SK-N-SH (cell line): Measurements from ENCODE around the gene CYSTM1. TPM values are rescaled to one million over a fixed set of nuclear protein-coding genes. Genes with fewer than 3 reads are reported as not detected.

ENCODE experiments used
- CTCF ChIA-PET: fragments of 300-600, 350-600 bp; formaldehyde crosslinking; extraction: SDS; loops from one replicate; lab custom pipeline; 2021; lab: Yijun Ruan, JAX
- POLR2A ChIA-PET: fragments of 350-600 bp; sonication (Branson Sonifier 250); formaldehyde crosslinking; extraction: SDS; loops from one replicate; lab custom pipeline; 2020; ENCODE audit warnings: antibody characterized with exemption, inconsistent platforms; lab: Yijun Ruan, JAX
- DNase-seq: peaks from one replicate; pipeline ENCODE4 v3.0.0; 2012
- H2AFZ ChIP-seq: fragments of 200-600 bp; sonication (generic); 2 replicates; pipeline ENCODE4 v1.8.1; 2016; ENCODE audit warnings: antibody characterized with exemption, mild to moderate bottlenecking, low read depth
- H3F3A ChIP-seq: fragments of 200-600 bp; sonication (generic); replicated peaks from 2 replicates; pipeline ENCODE3; 2016; ENCODE audit warnings: antibody characterized with exemption, mild to moderate bottlenecking; ENCODE audit not compliant: insufficient read depth
- H3K27ac ChIP-seq, 2 experiments: fragments of 200-500 bp in 1 of 2; fragments of 200-600 bp in 1 of 2; sonication (Bioruptor generic) in 1 of 2; sonication (generic), shearing (Covaris generic) in 1 of 2; 2 replicates each; pipeline versions ENCODE4 v1.5.1 to v1.6.1; 2014 to 2016; ENCODE audit warnings: low read depth in 2 of 2, inconsistent platforms in 1 of 2, low read length in 1 of 2, mild to moderate bottlenecking in 1 of 2, mixed read lengths in 1 of 2
- H3K27me3 ChIP-seq: fragments of 200-600 bp; sonication (generic), shearing (Covaris generic); 2 replicates; pipeline ENCODE4 v1.6.1; 2016; ENCODE audit warnings: mixed run types; ENCODE audit not compliant: insufficient read depth
- H3K36me3 ChIP-seq, 2 experiments: fragments of 200-500 bp in 1 of 2; fragments of 200-600 bp in 1 of 2; sonication (Bioruptor generic) in 1 of 2; sonication (generic) in 1 of 2; replicated peaks in 1 of 2; 2 replicates each; pipeline versions ENCODE3 to v1.5.1; 2014 to 2016; ENCODE audit warnings: low read length in 1 of 2, mild to moderate bottlenecking in 1 of 2; ENCODE audit not compliant: insufficient read depth in 2 of 2, control insufficient read depth in 1 of 2
- H3K4me1 ChIP-seq, 2 experiments: fragments of 200-500 bp in 1 of 2; fragments of 200-600 bp in 1 of 2; sonication (Bioruptor generic) in 1 of 2; sonication (generic), shearing (Covaris generic) in 1 of 2; 2 replicates each; pipeline versions ENCODE4 v1.5.1 to v1.6.1; 2014 to 2016; ENCODE audit warnings: low read depth in 1 of 2, low read length in 1 of 2, mixed run types in 1 of 2; ENCODE audit not compliant: insufficient read depth in 2 of 2, control insufficient read depth in 1 of 2
- H3K4me2 ChIP-seq: fragments of 200-600 bp; sonication (generic), shearing (Covaris generic); 2 replicates; pipeline ENCODE4 v1.6.1; 2017; ENCODE audit warnings: mixed run types
- H3K4me3 ChIP-seq, 2 experiments: fragments of 200-500 bp in 1 of 2; fragments of 200-600 bp in 1 of 2; sonication (Bioruptor generic) in 1 of 2; sonication (generic), shearing (Covaris generic) in 1 of 2; 2 replicates each; pipeline versions ENCODE4 v1.5.1 to v1.8.1; 2014 to 2016; ENCODE audit warnings: low read depth in 2 of 2, inconsistent platforms in 1 of 2, low read length in 1 of 2, mild to moderate bottlenecking in 1 of 2, mixed read lengths in 1 of 2, moderate library complexity in 1 of 2
- H3K79me2 ChIP-seq: fragments of 200-600 bp; sonication (generic); 2 replicates; pipeline ENCODE4 v1.8.1; 2017; ENCODE audit warnings: mild to moderate bottlenecking; ENCODE audit not compliant: insufficient read depth
- H3K9ac ChIP-seq: fragments of 200-600 bp; sonication (generic); 2 replicates; pipeline ENCODE4 v1.6.1; 2017; ENCODE audit warnings: mixed run types
- H3K9me2 ChIP-seq: fragments of 200-600 bp; sonication (generic); 2 replicates; pipeline ENCODE4 v1.6.1; 2017; ENCODE audit warnings: mixed run types
- H3K9me3 ChIP-seq: fragments of 200-600 bp; sonication (generic); 2 replicates; pipeline ENCODE4 v1.6.1; 2017; ENCODE audit warnings: mixed run types, mild to moderate bottlenecking, moderate library complexity
- H4K20me1 ChIP-seq: fragments of 200-600 bp; sonication (generic); 2 replicates; pipeline ENCODE4 v1.6.1; 2017; ENCODE audit warnings: mild to moderate bottlenecking, mixed run types; ENCODE audit not compliant: insufficient read depth
- CTCF ChIP-seq: fragments of 200-600 bp; sonication (generic); IDR thresholded peaks from 2 replicates; pipeline ENCODE4 v1.6.1; 2017; ENCODE audit warnings: antibody characterized with exemption, mild to moderate bottlenecking, moderate library complexity
- EP300 ChIP-seq, 2 experiments: IDR thresholded peaks; 2 replicates each; pipeline versions ENCODE4 v1.4.0 to v1.6.1; 2012; ENCODE audit warnings: borderline replicate concordance in 1 of 2, low read depth in 1 of 2, low read length in 1 of 2
- EZH2phosphoT487 ChIP-seq: fragments of 200-600 bp; sonication (generic); IDR thresholded peaks from 2 replicates; pipeline ENCODE4 v1.6.1; 2017; ENCODE audit warnings: low read depth, mixed run types, mild to moderate bottlenecking, antibody characterized with exemption, moderate library complexity, borderline replicate concordance
- FOXM1 ChIP-seq: IDR thresholded peaks from 2 replicates; pipeline ENCODE4 v1.4.0; 2012; ENCODE audit warnings: low read depth, mild to moderate bottlenecking
- GABPA ChIP-seq: IDR thresholded peaks from 2 replicates; pipeline ENCODE4 v1.4.0; 2012; ENCODE audit warnings: low read depth, mild to moderate bottlenecking
- GATA2 ChIP-seq: sonication (generic); formaldehyde crosslinking; IDR thresholded peaks from 2 replicates; pipeline ENCODE4 v1.5.0; 2020; ENCODE audit warnings: mild to moderate bottlenecking, missing genetic modification reagents
- JUND ChIP-seq: IDR thresholded peaks from 2 replicates; pipeline ENCODE4 v1.4.0; 2012
- MXI1 ChIP-seq: IDR thresholded peaks from 2 replicates; pipeline ENCODE4 v1.6.1; 2012; ENCODE audit warnings: mild to moderate bottlenecking, low read depth, low read length, improper control_type of control experiment
- NRF1 ChIP-seq: IDR thresholded peaks from 2 replicates; pipeline ENCODE4 v1.6.1; 2012; ENCODE audit warnings: low read depth, mild to moderate bottlenecking, low read length
- PBX3 ChIP-seq: IDR thresholded peaks from 2 replicates; pipeline ENCODE4; 2012
- RAD21 ChIP-seq: IDR thresholded peaks from 2 replicates; pipeline ENCODE4 v1.6.1; 2012; ENCODE audit warnings: mild to moderate bottlenecking, low read length
- RXRA ChIP-seq: IDR thresholded peaks from 2 replicates; pipeline ENCODE4 v1.4.0; 2012; ENCODE audit warnings: low read depth, mild to moderate bottlenecking, borderline replicate concordance
- TAF1 ChIP-seq: IDR thresholded peaks from 2 replicates; pipeline ENCODE4 v1.6.1; 2012; ENCODE audit warnings: low read depth, mild to moderate bottlenecking, low read length, moderate library complexity, borderline replicate concordance
- TCF12 ChIP-seq: IDR thresholded peaks from 2 replicates; pipeline ENCODE4 v1.4.0; 2012
- USF2 ChIP-seq: fragments of 150-350 bp; IDR thresholded peaks from 2 replicates; pipeline ENCODE4 v1.6.1; 2017; ENCODE audit warnings: antibody characterized with exemption, low read length, low read depth, borderline replicate concordance
- YY1 ChIP-seq: IDR thresholded peaks from 2 replicates; pipeline ENCODE4 v1.4.0; 2012; ENCODE audit warnings: low read depth, mild to moderate bottlenecking
- WGBS: methylation state at CpG from one replicate; pipeline ENCODE4 v1.1.6; 2017; ENCODE audit warnings: low lambda C conversion rate; 5-methylcytosine and 5-hydroxymethylcytosine counted together
- polyA plus RNA-seq, 3 experiments: library from polyadenylated mRNA; depleted of rRNA; stranded (reverse); fragments of >200 nt; gene quantifications; 2 replicates each; pipeline ENCODE4 v1.2.3, GENCODE V29; 2012
- TF ChIP-seq, protein P1 (sequence below): IDR thresholded peaks from 2 replicates; pipeline ENCODE4 v1.4.0; 2012; ENCODE audit warnings: low read depth
- TF ChIP-seq, protein P2 (sequence below): IDR thresholded peaks from 2 replicates; pipeline ENCODE4 v1.4.0; 2012; ENCODE audit warnings: low read depth, borderline replicate concordance

The CYSTM1 gene
- polyA plus RNA-seq, 1 of the 3 experiments (the other 2 are of a cell fraction) = 27.1 TPM

- H3K79me2 ChIP-seq = peaks cover 68% of the 10 kb centered on the region
- H3F3A ChIP-seq = peaks cover 9% of the 10 kb centered on the region
- H3K27me3 ChIP-seq = no peaks in the 10 kb centered on the region
- no peak overlapping the region for H2AFZ ChIP-seq
- POLR2A ChIA-PET = no interaction called here
- H3K9me2 ChIP-seq = no peaks in the 10 kb centered on the region
- peaks cover 4% of the 10 kb centered on the region for H3K9me3 ChIP-seq
- H3K4me1 ChIP-seq = no peaks in the 10 kb centered on the region
- no peak overlapping the region for H3K4me2 ChIP-seq
- peaks cover 8 to 27% of the 10 kb centered on the region in 2 experiments for H3K36me3 ChIP-seq
- H3K27ac ChIP-seq = no peak overlapping the region
- DNase-seq = no peak
- H3K4me3 ChIP-seq = no peak overlapping the region
- no peak overlapping the region for H3K9ac ChIP-seq
- H4K20me1 ChIP-seq = no peaks in the 10 kb centered on the region
- 95% methylated on average over 2 of the region's 2 CpGs for WGBS
- TF ChIP-seq GABPA = no peak
- TF ChIP-seq RXRA = no peak
- TF ChIP-seq USF2 = no peak
- TF ChIP-seq TAF1 = no peak
- TF ChIP-seq GATA2 (CRISPR knock-in tag) = no peak
- TF ChIP-seq JUND = no peak
- TF ChIP-seq, protein P1, sequence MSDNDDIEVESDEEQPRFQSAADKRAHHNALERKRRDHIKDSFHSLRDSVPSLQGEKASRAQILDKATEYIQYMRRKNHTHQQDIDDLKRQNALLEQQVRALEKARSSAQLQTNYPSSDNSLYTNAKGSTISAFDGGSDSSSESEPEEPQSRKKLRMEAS = no peak
- TF ChIP-seq CTCF = no peak
- TF ChIP-seq YY1 = no peak
- TF ChIP-seq, protein P2, sequence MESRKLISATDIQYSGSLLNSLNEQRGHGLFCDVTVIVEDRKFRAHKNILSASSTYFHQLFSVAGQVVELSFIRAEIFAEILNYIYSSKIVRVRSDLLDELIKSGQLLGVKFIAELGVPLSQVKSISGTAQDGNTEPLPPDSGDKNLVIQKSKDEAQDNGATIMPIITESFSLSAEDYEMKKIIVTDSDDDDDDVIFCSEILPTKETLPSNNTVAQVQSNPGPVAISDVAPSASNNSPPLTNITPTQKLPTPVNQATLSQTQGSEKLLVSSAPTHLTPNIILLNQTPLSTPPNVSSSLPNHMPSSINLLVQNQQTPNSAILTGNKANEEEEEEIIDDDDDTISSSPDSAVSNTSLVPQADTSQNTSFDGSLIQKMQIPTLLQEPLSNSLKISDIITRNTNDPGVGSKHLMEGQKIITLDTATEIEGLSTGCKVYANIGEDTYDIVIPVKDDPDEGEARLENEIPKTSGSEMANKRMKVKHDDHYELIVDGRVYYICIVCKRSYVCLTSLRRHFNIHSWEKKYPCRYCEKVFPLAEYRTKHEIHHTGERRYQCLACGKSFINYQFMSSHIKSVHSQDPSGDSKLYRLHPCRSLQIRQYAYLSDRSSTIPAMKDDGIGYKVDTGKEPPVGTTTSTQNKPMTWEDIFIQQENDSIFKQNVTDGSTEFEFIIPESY = no peak
- no peak for TF ChIP-seq TCF12
- no peak for TF ChIP-seq EP300 (IDR thresholded peaks at IDR 0.05; ENCODE audit: borderline replicate concordance in 1 of 2, low read depth in 1 of 2, low read length in 1 of 2)
- no peak for TF ChIP-seq FOXM1
- CTCF ChIA-PET = interaction anchor here (0.9 to 2.5 kb wide), 3 partner anchors 13 to 76 kb away, joined by 3 to 12 read pairs (median 3); no protein-coding TSS in a partner anchor
Observed at GRCh38 chr5:140282266-140282665, 107.3 kb downstream of the CYSTM1 start.

GRCh38 chr5:140284013-140284412 lies 109.0 kb downstream of the CYSTM1 start:
- no peak for DNase-seq
- Histone ChIP-seq H3K79me2 (peaks cover 78% of the 10 kb centered on the region), H2AFZ (no peak overlapping the region), H3K27ac (no peak overlapping the region), H3K4me2 (no peak overlapping the region), H3K9me2 (no peaks in the 10 kb centered on the region), H3K27me3 (no peaks in the 10 kb centered on the region), H3K9ac (no peak overlapping the region), H3K9me3 (no peaks in the 10 kb centered on the region), H4K20me1 (no peaks in the 10 kb centered on the region), H3F3A (peaks cover 9% of the 10 kb centered on the region), H3K36me3 (peaks cover 8 to 10% of the 10 kb centered on the region in 2 experiments), H3K4me3 (no peak overlapping the region), H3K4me1 (no peaks in the 10 kb centered on the region)
- WGBS = 91% methylated on average over 3 of the region's 3 CpGs
- POLR2A ChIA-PET = no interaction called here
- CTCF ChIA-PET = interaction anchor here (2.5 kb wide), 1 partner anchor 39 kb away, joined by 12 read pairs; no protein-coding TSS in a partner anchor
- TF ChIP-seq PBX3 (no peak), MXI1 (no peak), EZH2phosphoT487 (no peak), TAF1 (no peak), RXRA (no peak), RAD21 (no peak), NRF1 (no peak)
- TF ChIP-seq, protein P2 = no peak
